ENCODE data around the gene ADPRHL1. TPM values are rescaled to one million over a fixed set of nuclear protein-coding genes. Genes with fewer than 3 reads are reported as not detected.

Gene ADPRHL1
- total RNA-seq, 1 experiment from 2014 or later: 4.9 TPM

- H3K36me3 ChIP-seq (ENCODE audit: control insufficient read depth, insufficient read depth, low read length): no peaks in the 10 kb centered on the region; the same call in 1 of the 2 replicates
- H3K4me3 ChIP-seq (ENCODE audit: low read depth, low read length): no peak overlapping the region
- POLR2A ChIA-PET: no interaction called here
- H3K9me3 Mint-ChIP-seq (ENCODE audit: unreplicated experiment): no peaks in the 10 kb centered on the region
- no peaks in the 10 kb centered on the region for H3K27me3 ChIP-seq (replicated peaks; ENCODE audit: control insufficient read depth, insufficient read depth, low read length)
- peaks cover 37% of the 10 kb centered on the region for H3K36me3 Mint-ChIP-seq (ENCODE audit: insufficient read depth, unreplicated experiment)
- intact Hi-C loops (cut with micrococcal nuclease; ENCODE audit: unreplicated experiment): no loop called here
- no peak for TF ChIP-seq CTCF (IDR thresholded peaks at IDR 0.05; ENCODE audit: insufficient read depth in 1 of 2, low read depth in 1 of 2, low read length in 1 of 2, severe bottlenecking in 1 of 2, unreplicated experiment in 1 of 2)
- H3K4me1 Mint-ChIP-seq (ENCODE audit: low read depth, unreplicated experiment): peaks cover 11% of the 10 kb centered on the region
- no TSS peak for BruUV-seq (replicated peaks)
- H3K9me3 ChIP-seq: no peaks in the 10 kb centered on the region
- CTCF ChIA-PET: interaction anchor here (0.6 kb wide), 1 partner anchor 72 kb away, joined by 6 read pairs; no protein-coding TSS in a partner anchor
- H3K4me3 Mint-ChIP-seq (ENCODE audit: unreplicated experiment): no peak overlapping the region
- no peaks in the 10 kb centered on the region for H3K27me3 Mint-ChIP-seq (ENCODE audit: insufficient read depth, unreplicated experiment)
- peak in 1 of 2 experiments; percentile 19 for DNase-seq
- no peak overlapping the region for H3K27ac Mint-ChIP-seq (ENCODE audit: unreplicated experiment)
- peaks cover 4% of the 10 kb centered on the region; the same call in 1 of the 2 replicates for H3K4me1 ChIP-seq
Observed at GRCh38 chr13:113355621-113356020, 97.7 kb downstream of the ADPRHL1 start.

GRCh38 chr13:113354831-113355610 is 98.3 kb downstream of the ADPRHL1 start:
- peak in 1 of 2 experiments; percentile 9 for DNase-seq
- intact Hi-C loops (cut with micrococcal nuclease; ENCODE audit: unreplicated experiment): loop anchor here (5.0 kb wide), 1 partner anchor 37 kb away; no protein-coding TSS in a partner anchor
- no TSS peak for BruUV-seq (replicated peaks)
- ChIA-PET CTCF (no interaction called here), POLR2A (no interaction called here)
- Mint-ChIP-seq H3K36me3 (ENCODE audit: insufficient read depth, unreplicated experiment) (peaks cover 43% of the 10 kb centered on the region), H3K9me3 (ENCODE audit: unreplicated experiment) (no peaks in the 10 kb centered on the region), H3K4me3 (ENCODE audit: unreplicated experiment) (no peak overlapping the region), H3K4me1 (ENCODE audit: low read depth, unreplicated experiment) (peaks cover 11% of the 10 kb centered on the region), H3K27me3 (ENCODE audit: insufficient read depth, unreplicated experiment) (no peaks in the 10 kb centered on the region), H3K27ac (ENCODE audit: unreplicated experiment) (no peak overlapping the region)
- Histone ChIP-seq H3K4me1 (peaks cover 4% of the 10 kb centered on the region; the same call in 1 of the 2 replicates), H3K9me3 (no peaks in the 10 kb centered on the region), H3K27me3 (replicated peaks; ENCODE audit: control insufficient read depth, insufficient read depth, low read length) (no peaks in the 10 kb centered on the region), H3K4me3 (ENCODE audit: low read depth, low read length) (no peak overlapping the region), H3K36me3 (ENCODE audit: control insufficient read depth, insufficient read depth, low read length) (no peaks in the 10 kb centered on the region; the same call in 1 of the 2 replicates)
- no peak for TF ChIP-seq CTCF (IDR thresholded peaks at IDR 0.05; ENCODE audit: insufficient read depth in 1 of 2, low read depth in 1 of 2, low read length in 1 of 2, severe bottlenecking in 1 of 2, unreplicated experiment in 1 of 2)

- Histone ChIP-seq H3K27me3 (replicated peaks; ENCODE audit: control insufficient read depth, insufficient read depth, low read length) (no peaks in the 10 kb centered on the region), H3K4me1 (peaks cover under 1% of the 10 kb centered on the region; the same call in 1 of the 2 replicates), H3K9me3 (no peaks in the 10 kb centered on the region; the same call in 1 of the 2 replicates), H3K36me3 (ENCODE audit: control insufficient read depth, insufficient read depth, low read length) (peaks cover 3% of the 10 kb centered on the region), H3K4me3 (ENCODE audit: low read depth, low read length) (no peak overlapping the region)
- ChIA-PET CTCF (no interaction called here), POLR2A (no interaction called here)
- no peaks in the 10 kb centered on the region for H3K9me3 Mint-ChIP-seq (ENCODE audit: unreplicated experiment)
- H3K4me3 Mint-ChIP-seq (ENCODE audit: unreplicated experiment): no peak overlapping the region
- TF ChIP-seq CTCF (IDR thresholded peaks at IDR 0.05; ENCODE audit: insufficient read depth in 1 of 2, low read depth in 1 of 2, low read length in 1 of 2, severe bottlenecking in 1 of 2, unreplicated experiment in 1 of 2): no peak
- peaks cover 61% of the 10 kb centered on the region for H3K36me3 Mint-ChIP-seq (ENCODE audit: insufficient read depth, unreplicated experiment)
- no peak for DNase-seq
- H3K4me1 Mint-ChIP-seq (ENCODE audit: low read depth, unreplicated experiment): peaks cover 2% of the 10 kb centered on the region
- no peak overlapping the region for H3K27ac Mint-ChIP-seq (ENCODE audit: unreplicated experiment)
- no TSS peak for BruUV-seq (replicated peaks)
- no peaks in the 10 kb centered on the region for H3K27me3 Mint-ChIP-seq (ENCODE audit: insufficient read depth, unreplicated experiment)
- intact Hi-C loops (cut with micrococcal nuclease; ENCODE audit: unreplicated experiment): loop anchor here (5.0 kb wide), 1 partner anchor 39 kb away; no protein-coding TSS in a partner anchor
Observed at GRCh38 chr13:113353254-113353653, 100.0 kb downstream of the ADPRHL1 start.
